Karpas-422 (cell line): ENCODE data around the gene SRP9. TPM values are rescaled to one million over a fixed set of nuclear protein-coding genes. Genes with fewer than 3 reads are reported as not detected.

Source experiments
- DNase-seq: peaks from one replicate; pipeline ENCODE4 v3.0.0-alpha.2; 2015
- H2AFZ ChIP-seq: fragments of 200-600 bp; sonication (generic); 2 replicates; pipeline ENCODE4 v1.6.1; 2014; ENCODE audit warnings: antibody characterized with exemption, low read length, mixed read lengths
- H3K27ac ChIP-seq: fragments of 200-600 bp; sonication (generic); 2 replicates; pipeline ENCODE4 v1.5.1; 2014; ENCODE audit warnings: mild to moderate bottlenecking, low read length, moderate library complexity
- H3K27me3 ChIP-seq: fragments of 200-600 bp; sonication (generic); 2 replicates; pipeline ENCODE4 v1.6.1; 2014; ENCODE audit warnings: low read length, mixed read lengths
- H3K36me3 ChIP-seq: fragments of 200-600 bp; sonication (generic); 2 replicates; pipeline ENCODE4 v1.6.1; 2014; ENCODE audit warnings: low read length, mixed read lengths; ENCODE audit not compliant: insufficient read depth
- H3K4me1 ChIP-seq: fragments of 200-600 bp; sonication (generic); 2 replicates; pipeline ENCODE4 v1.6.1; 2014; ENCODE audit warnings: mild to moderate bottlenecking, low read length, mixed read lengths
- H3K4me2 ChIP-seq: fragments of 200-600 bp; sonication (generic); 2 replicates; pipeline ENCODE4 v1.6.1; 2014; ENCODE audit warnings: low read length, low read depth, mild to moderate bottlenecking; ENCODE audit not compliant: poor library complexity, severe bottlenecking
- H3K4me3 ChIP-seq: fragments of 200-600 bp; sonication (generic); 2 replicates; pipeline ENCODE4 v1.5.1; 2014; ENCODE audit warnings: mild to moderate bottlenecking, antibody characterized with exemption, low read length, mixed read lengths
- H3K79me2 ChIP-seq: fragments of 200-600 bp; sonication (generic); 2 replicates; pipeline ENCODE4 v1.6.1; 2014; ENCODE audit warnings: mild to moderate bottlenecking, low read length, mixed read lengths
- H3K9ac ChIP-seq: fragments of 200-600 bp; sonication (generic); 2 replicates; pipeline ENCODE4 v1.6.0; 2014; ENCODE audit warnings: low read length
- H3K9me2 ChIP-seq: fragments of 200-600 bp; sonication (generic), shearing (Covaris generic); replicated peaks from 2 replicates; pipeline ENCODE4 v1.6.0; 2014; ENCODE audit warnings: mild to moderate bottlenecking, low read length, moderate library complexity; ENCODE audit not compliant: insufficient read depth
- H3K9me3 ChIP-seq: fragments of 300-700, 200-600 bp; sonication (generic); 2 replicates; pipeline ENCODE4 v1.6.1; 2014; ENCODE audit warnings: low read length, mixed read lengths
- H4K20me1 ChIP-seq: fragments of 200-600 bp; sonication (generic); 2 replicates; pipeline ENCODE4 v1.6.1; 2014; ENCODE audit warnings: mild to moderate bottlenecking, antibody characterized with exemption, low read length, low read depth; ENCODE audit not compliant: insufficient read depth
- total RNA-seq: library from RNA; depleted of rRNA; stranded (reverse); fragments of >200 nt; shearing (Covaris generic); gene quantifications from 2 replicates; pipeline ENCODE4 v1.2.3, GENCODE V29; 2014; ENCODE audit warnings: low replicate concordance

The SRP9 gene
- total RNA-seq, 1 experiment from 2014 or later, result 245 TPM

- Histone ChIP-seq H3K4me2 (no peak overlapping the region), H3K9me2 (no peaks in the 10 kb centered on the region), H2AFZ (no peak overlapping the region), H3K9me3 (no peaks in the 10 kb centered on the region), H3K4me1 (no peaks in the 10 kb centered on the region), H3K79me2 (no peaks in the 10 kb centered on the region), H3K9ac (no peak overlapping the region), H3K4me3 (no peak overlapping the region), H3K27ac (no peak overlapping the region), H4K20me1 (no peaks in the 10 kb centered on the region), H3K27me3 (no peaks in the 10 kb centered on the region), H3K36me3 (no peaks in the 10 kb centered on the region)
- no peak for DNase-seq
Measured at GRCh38 chr1:225818229-225818628, 40.6 kb downstream of the SRP9 start.

DNA sequence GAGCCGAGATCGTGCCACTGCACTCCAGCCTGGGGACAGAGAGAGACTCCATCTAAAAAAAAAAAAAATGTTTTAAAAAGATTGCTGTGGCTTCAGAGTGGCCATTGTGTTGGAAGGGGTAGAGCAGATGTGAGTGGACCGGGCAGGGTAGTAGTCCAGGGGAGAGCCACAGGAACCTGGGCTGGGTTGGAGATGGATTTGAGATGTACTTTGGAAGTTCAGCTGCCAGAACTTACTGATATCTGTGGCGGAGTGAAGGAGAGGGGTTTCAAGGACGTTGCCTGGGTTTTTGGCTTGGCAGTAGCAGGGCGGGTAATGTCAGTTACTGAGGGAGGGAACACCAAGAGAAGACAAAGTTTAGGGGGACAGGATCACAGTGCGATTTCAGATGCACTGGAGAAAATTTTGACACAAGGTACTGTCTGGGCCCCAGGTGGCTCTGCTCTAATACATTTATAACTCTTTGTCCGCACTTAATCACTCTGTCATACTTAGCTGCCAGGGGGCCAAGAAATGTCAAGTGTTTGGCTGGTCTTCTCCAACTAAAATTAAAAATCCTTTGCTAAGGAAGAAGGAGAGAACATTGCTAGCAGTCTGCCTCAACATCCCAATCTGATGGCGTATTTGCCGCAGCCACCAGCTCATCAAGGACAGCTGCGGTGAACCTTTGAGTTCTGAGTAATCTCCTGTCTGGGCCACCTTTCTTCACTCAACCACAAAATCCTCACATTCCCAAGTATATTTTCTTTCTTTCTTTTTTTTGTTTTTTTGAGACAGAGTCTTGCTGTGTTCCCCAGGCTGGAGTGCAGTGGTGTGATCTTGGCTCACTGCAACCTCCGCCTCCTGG is 41.9 kb downstream of the SRP9 start:
- no peak overlapping the region for H3K27ac ChIP-seq
- H3K27me3 ChIP-seq, result no peaks in the 10 kb centered on the region
- no peaks in the 10 kb centered on the region for H3K79me2 ChIP-seq
- no peaks in the 10 kb centered on the region for H4K20me1 ChIP-seq
- H3K36me3 ChIP-seq, result no peaks in the 10 kb centered on the region
- H2AFZ ChIP-seq, result no peak overlapping the region
- no peaks in the 10 kb centered on the region for H3K9me2 ChIP-seq
- no peak overlapping the region for H3K9ac ChIP-seq
- DNase-seq, result no peak
- H3K4me1 ChIP-seq, result no peaks in the 10 kb centered on the region
- no peak overlapping the region for H3K4me3 ChIP-seq
- no peaks in the 10 kb centered on the region for H3K9me3 ChIP-seq
- no peak overlapping the region for H3K4me2 ChIP-seq

- Histone ChIP-seq H3K9me2 (no peaks in the 10 kb centered on the region), H3K4me3 (no peak overlapping the region), H3K9me3 (no peaks in the 10 kb centered on the region), H3K27ac (no peak overlapping the region), H3K79me2 (no peaks in the 10 kb centered on the region), H3K27me3 (no peaks in the 10 kb centered on the region), H3K36me3 (no peaks in the 10 kb centered on the region), H3K9ac (no peak overlapping the region), H4K20me1 (no peaks in the 10 kb centered on the region), H2AFZ (no peak overlapping the region), H3K4me2 (no peak overlapping the region), H3K4me1 (no peaks in the 10 kb centered on the region)
- no peak for DNase-seq
Measured at GRCh38 chr1:225820522-225821120, 43.0 kb downstream of the SRP9 start.

DNA sequence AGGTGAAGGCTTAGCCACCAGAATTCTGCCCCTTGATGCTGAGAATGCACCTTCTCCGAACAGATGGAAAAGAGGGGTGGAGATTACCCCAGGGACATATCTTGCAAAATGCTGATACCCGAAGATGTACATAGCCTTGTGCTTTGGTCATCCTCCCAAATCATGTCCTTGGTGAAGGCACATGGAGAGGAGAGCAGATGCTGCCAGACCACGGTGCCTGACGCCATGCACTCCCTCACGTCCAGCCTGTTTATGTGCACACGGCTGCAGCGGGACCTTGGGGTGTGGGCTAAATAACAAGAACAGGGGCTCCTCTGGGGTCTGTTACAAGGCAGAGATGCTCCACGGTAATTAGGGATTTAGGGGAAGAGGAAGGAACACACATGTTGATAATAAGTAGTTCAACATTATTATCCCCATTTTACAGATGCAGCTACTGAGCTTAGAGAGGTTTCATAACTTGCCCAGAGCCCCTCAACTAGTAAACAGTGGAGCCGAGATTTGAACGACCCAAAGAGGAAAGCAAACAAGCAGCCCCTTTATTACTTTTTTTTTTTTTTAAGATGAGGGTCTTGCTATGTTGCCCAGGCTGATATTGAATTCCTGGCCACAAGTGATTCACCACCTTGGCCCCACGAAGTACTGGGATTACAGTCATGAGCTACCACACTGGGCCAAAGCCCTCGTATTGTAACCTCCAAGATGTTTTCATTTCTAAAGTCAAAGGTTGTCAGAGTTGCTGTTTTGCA is 45.2 kb downstream of the SRP9 start:
- no peaks in the 10 kb centered on the region for H3K79me2 ChIP-seq

DNA sequence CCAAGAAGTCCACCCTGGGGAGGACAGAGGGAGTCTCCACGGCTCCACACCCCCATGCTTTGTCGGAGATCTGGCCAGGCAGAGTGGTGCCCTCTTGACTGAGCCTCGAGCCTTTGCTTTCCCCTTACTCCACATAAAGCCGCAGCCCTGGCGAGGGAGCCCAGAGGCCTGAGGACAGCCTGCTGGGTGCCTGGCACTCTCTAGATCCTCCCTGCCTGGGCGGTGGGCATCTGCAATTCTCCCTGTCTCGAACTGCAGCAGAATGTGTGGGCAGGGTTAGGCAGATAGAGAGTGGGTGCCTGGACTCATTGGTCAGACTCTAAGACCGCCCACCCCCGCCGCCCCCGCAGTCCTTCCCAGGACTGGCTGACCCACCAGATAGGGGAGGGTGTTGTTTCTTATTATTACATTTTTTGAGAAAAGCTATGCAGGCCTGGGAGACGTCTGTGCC is 46.2 kb downstream of the SRP9 start:
- Histone ChIP-seq H3K9ac (no peak overlapping the region), H3K4me1 (no peaks in the 10 kb centered on the region), H3K79me2 (no peaks in the 10 kb centered on the region), H3K9me2 (no peaks in the 10 kb centered on the region), H3K27ac (no peak overlapping the region), H3K4me2 (no peak overlapping the region), H3K27me3 (no peaks in the 10 kb centered on the region), H3K36me3 (no peaks in the 10 kb centered on the region), H2AFZ (no peak overlapping the region), H3K4me3 (no peak overlapping the region), H3K9me3 (no peaks in the 10 kb centered on the region), H4K20me1 (no peaks in the 10 kb centered on the region)
- no peak for DNase-seq

More for the DNA sequence above, 45.2 kb downstream of the SRP9 start:
- Histone ChIP-seq H3K27ac (no peak overlapping the region), H3K36me3 (no peaks in the 10 kb centered on the region), H3K9me3 (no peaks in the 10 kb centered on the region), H3K4me3 (no peak overlapping the region), H3K27me3 (no peaks in the 10 kb centered on the region), H3K4me2 (no peak overlapping the region), H4K20me1 (no peaks in the 10 kb centered on the region), H2AFZ (no peak overlapping the region), H3K9ac (no peak overlapping the region), H3K9me2 (no peaks in the 10 kb centered on the region), H3K4me1 (no peaks in the 10 kb centered on the region)
- DNase-seq, result no peak

DNA sequence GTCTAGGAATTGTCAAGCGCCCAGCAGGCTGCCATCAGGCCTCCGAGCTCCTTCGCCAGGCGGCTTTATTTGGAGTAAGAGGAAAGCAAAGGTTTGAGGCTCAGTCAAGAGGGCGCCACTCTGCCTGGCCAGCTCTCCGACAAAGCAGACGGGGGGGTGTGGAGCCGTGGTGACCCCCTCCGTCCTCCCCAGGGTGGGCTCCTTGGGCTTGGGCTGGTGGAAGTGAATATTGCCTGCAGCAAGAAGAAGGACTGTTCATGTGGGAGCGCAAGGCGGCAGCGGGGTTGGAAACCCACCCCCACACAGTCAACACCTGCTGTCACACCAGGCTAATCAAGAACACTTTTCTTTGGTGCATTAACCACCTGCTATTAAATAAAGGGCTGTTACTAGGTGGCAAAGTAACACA is 46.9 kb downstream of the SRP9 start:
- Histone ChIP-seq H3K79me2 (no peaks in the 10 kb centered on the region), H3K27me3 (no peaks in the 10 kb centered on the region), H3K27ac (no peak overlapping the region), H3K4me1 (no peaks in the 10 kb centered on the region), H4K20me1 (no peaks in the 10 kb centered on the region), H3K36me3 (no peaks in the 10 kb centered on the region), H3K4me2 (no peak overlapping the region), H3K4me3 (no peak overlapping the region), H3K9me3 (no peaks in the 10 kb centered on the region), H2AFZ (no peak overlapping the region), H3K9me2 (no peaks in the 10 kb centered on the region), H3K9ac (no peak overlapping the region)
- DNase-seq, result no peak

GRCh38 chr1:225825078-225825477 is 47.5 kb downstream of the SRP9 start:
- no peak overlapping the region for H3K4me2 ChIP-seq

DNA sequence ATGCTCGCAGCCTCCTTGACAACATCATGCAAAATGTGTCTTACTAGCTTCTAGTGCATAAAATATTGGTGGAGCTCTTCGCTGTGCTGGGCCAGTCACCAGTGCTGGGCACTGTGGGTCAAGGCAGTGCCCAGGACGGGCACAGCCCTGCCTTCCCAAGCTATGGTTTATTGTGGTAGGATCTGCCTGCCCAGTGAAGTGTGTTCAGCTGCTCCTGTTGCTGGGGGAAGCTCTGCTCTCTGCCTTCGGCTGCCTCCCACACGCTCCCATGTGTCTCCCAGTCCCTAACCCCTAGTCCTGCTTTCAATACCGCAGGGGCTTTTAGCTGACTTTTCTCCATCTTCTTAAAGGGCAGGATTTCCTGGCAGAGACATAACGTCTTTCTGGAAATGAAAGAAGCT is 48.0 kb downstream of the SRP9 start:
- Histone ChIP-seq H3K4me2 (no peak overlapping the region), H3K9me3 (no peaks in the 10 kb centered on the region), H3K9ac (no peak overlapping the region), H3K36me3 (no peaks in the 10 kb centered on the region), H3K27ac (no peak overlapping the region), H4K20me1 (no peaks in the 10 kb centered on the region), H3K4me1 (no peaks in the 10 kb centered on the region), H3K79me2 (no peaks in the 10 kb centered on the region), H3K9me2 (no peaks in the 10 kb centered on the region), H2AFZ (no peak overlapping the region), H3K4me3 (no peak overlapping the region), H3K27me3 (no peaks in the 10 kb centered on the region)
- DNase-seq, result no peak

More at GRCh38 chr1:225825078-225825477, 47.5 kb downstream of the SRP9 start:
- no peak overlapping the region for H3K9ac ChIP-seq
- no peaks in the 10 kb centered on the region for H3K9me2 ChIP-seq
- no peaks in the 10 kb centered on the region for H4K20me1 ChIP-seq
- no peaks in the 10 kb centered on the region for H3K36me3 ChIP-seq
- no peak overlapping the region for H3K4me3 ChIP-seq
- no peaks in the 10 kb centered on the region for H3K27me3 ChIP-seq
- no peaks in the 10 kb centered on the region for H3K4me1 ChIP-seq
- no peak overlapping the region for H2AFZ ChIP-seq
- H3K79me2 ChIP-seq, result no peaks in the 10 kb centered on the region
- no peaks in the 10 kb centered on the region for H3K9me3 ChIP-seq
- H3K27ac ChIP-seq, result no peak overlapping the region
- DNase-seq, result no peak
